ENCODE results near the gene FBXW11. TPM values are rescaled to one million over a fixed set of nuclear protein-coding genes. Genes with fewer than 3 reads are reported as not detected.

Gene FBXW11
- total RNA-seq, 1 donor from 2014 or later, result 52.7 TPM

GRCh38 chr5:172002310-172002709, 4.1 kb downstream of the FBXW11 start:
- no peak overlapping the region for H3K4me3 Mint-ChIP-seq

GRCh38 chr5:171999877-172000276, 6.6 kb downstream of the FBXW11 start:
- no peaks in the 10 kb centered on the region for H3K27me3 Mint-ChIP-seq
- H3K36me3 Mint-ChIP-seq (ENCODE audit: low read depth), result peaks cover 18% of the 10 kb centered on the region
- peak overlapping the region; percentile 84 for H3K27ac Mint-ChIP-seq
- H3K9me3 Mint-ChIP-seq, result no peaks in the 10 kb centered on the region
- intact Hi-C loops (cut with micrococcal nuclease), result loop anchor here (1.0 to 10.0 kb wide), 2 partner anchors 10 to 835 kb away; partner anchors contain the start of gene ERGIC1
- no peak for TF ChIP-seq CTCF (IDR thresholded peaks at IDR 0.05)
- peaks cover 90% of the 10 kb centered on the region for H3K4me1 Mint-ChIP-seq
- DNase-seq (no peak), ATAC-seq (ENCODE audit: low read depth) (peak; percentile 76)
- CTCF ChIA-PET, result no interaction called here
- peak overlapping the region; percentile 56 for H3K4me3 Mint-ChIP-seq
- POLR2A ChIA-PET, result no interaction called here

More at GRCh38 chr5:172002310-172002709, 4.1 kb downstream of the FBXW11 start:
- CTCF ChIA-PET, result interaction anchor here (0.7 kb wide), 1 partner anchor 80 kb away, joined by 3 read pairs; no protein-coding TSS in a partner anchor
- H3K27me3 Mint-ChIP-seq, result no peaks in the 10 kb centered on the region
- no peak for TF ChIP-seq CTCF (IDR thresholded peaks at IDR 0.05)
- peaks cover 81% of the 10 kb centered on the region for H3K4me1 Mint-ChIP-seq
- no peaks in the 10 kb centered on the region for H3K9me3 Mint-ChIP-seq
- no peak for DNase-seq
- intact Hi-C loops (cut with micrococcal nuclease), result loop anchor here (10.0 kb wide), 1 partner anchor 832 kb away; the partner anchor contains the start of gene ERGIC1
- peak overlapping the region; percentile 43 for H3K27ac Mint-ChIP-seq
- POLR2A ChIA-PET, result interaction anchor here (1.0 kb wide), 1 partner anchor 34 kb away, joined by 6 read pairs; no protein-coding TSS in a partner anchor
- no peak for ATAC-seq (ENCODE audit: low read depth)
- H3K36me3 Mint-ChIP-seq (ENCODE audit: low read depth), result peaks cover 10% of the 10 kb centered on the region

GRCh38 chr5:171999100-171999499, 7.3 kb downstream of the FBXW11 start:
- Mint-ChIP-seq H3K36me3 (ENCODE audit: low read depth) (peaks cover 18% of the 10 kb centered on the region), H3K4me1 (peaks cover 93% of the 10 kb centered on the region), H3K27ac (peak overlapping the region; percentile 84), H3K27me3 (no peaks in the 10 kb centered on the region), H3K9me3 (no peaks in the 10 kb centered on the region), H3K4me3 (no peak overlapping the region)
- no peak for ATAC-seq (ENCODE audit: low read depth)
- intact Hi-C loops (cut with micrococcal nuclease), result loop anchor here (1.0 kb wide), 1 partner anchor 9 kb away; no protein-coding TSS in a partner anchor
- DNase-seq, result no peak
- TF ChIP-seq CTCF (IDR thresholded peaks at IDR 0.05), result no peak
- ChIA-PET CTCF (interaction anchor here (0.6 to 1.7 kb wide), 2 partner anchors 8 to 47 kb away, joined by 3 to 7 read pairs; partner anchors contain the start of gene FBXW11), POLR2A (interaction anchor here (0.6 to 2.1 kb wide), 2 partner anchors 8 to 14 kb away, joined by 3 to 15 read pairs; partner anchors contain the start of gene FBXW11)

- Mint-ChIP-seq H3K9me3 (no peaks in the 10 kb centered on the region), H3K36me3 (ENCODE audit: low read depth) (peaks cover 31% of the 10 kb centered on the region), H3K27ac (no peak overlapping the region), H3K4me3 (no peak overlapping the region), H3K27me3 (no peaks in the 10 kb centered on the region), H3K4me1 (peaks cover 93% of the 10 kb centered on the region)
- ChIA-PET POLR2A (interaction anchor here (0.6 to 4.9 kb wide), 4 partner anchors 9 to 37 kb away, joined by 3 to 35 read pairs (median 3); partner anchors contain the start of gene FBXW11), CTCF (interaction anchor here (1.3 to 1.4 kb wide), 2 partner anchors 62 to 85 kb away, joined by 4 to 5 read pairs; no protein-coding TSS in a partner anchor)
- no peak for DNase-seq
- intact Hi-C loops (cut with micrococcal nuclease), result no loop called here
- ATAC-seq (ENCODE audit: low read depth), result no peak
- TF ChIP-seq CTCF (IDR thresholded peaks at IDR 0.05), result no peak
Observed at GRCh38 chr5:171997011-171997410, 9.4 kb downstream of the FBXW11 start.

GRCh38 chr5:171992813-171993212, 13.6 kb downstream of the FBXW11 start:
- intact Hi-C loops (cut with micrococcal nuclease), result no loop called here
- Mint-ChIP-seq H3K27ac (peak overlapping the region; percentile 1), H3K4me3 (no peak overlapping the region), H3K36me3 (ENCODE audit: low read depth) (peaks cover 54% of the 10 kb centered on the region), H3K27me3 (no peaks in the 10 kb centered on the region), H3K9me3 (no peaks in the 10 kb centered on the region), H3K4me1 (peaks cover 80% of the 10 kb centered on the region)
- ATAC-seq (ENCODE audit: low read depth) (no peak), DNase-seq (no peak)
- CTCF ChIA-PET, result interaction anchor here (1.1 kb wide), 1 partner anchor 81 kb away, joined by 5 read pairs; no protein-coding TSS in a partner anchor
- POLR2A ChIA-PET, result interaction anchor here (1.1 to 4.9 kb wide), 2 partner anchors 12 to 14 kb away, joined by 3 to 35 read pairs; partner anchors contain the start of gene FBXW11
- TF ChIP-seq CTCF (IDR thresholded peaks at IDR 0.05), result no peak
